Measurements from ENCODE around the gene ALDH3B1.
"Not testable (repeated sequence)": the region's sequence is repeated elsewhere in the genome, so short reads cannot be mapped to it uniquely, and the experiment has no call there.

DNA sequence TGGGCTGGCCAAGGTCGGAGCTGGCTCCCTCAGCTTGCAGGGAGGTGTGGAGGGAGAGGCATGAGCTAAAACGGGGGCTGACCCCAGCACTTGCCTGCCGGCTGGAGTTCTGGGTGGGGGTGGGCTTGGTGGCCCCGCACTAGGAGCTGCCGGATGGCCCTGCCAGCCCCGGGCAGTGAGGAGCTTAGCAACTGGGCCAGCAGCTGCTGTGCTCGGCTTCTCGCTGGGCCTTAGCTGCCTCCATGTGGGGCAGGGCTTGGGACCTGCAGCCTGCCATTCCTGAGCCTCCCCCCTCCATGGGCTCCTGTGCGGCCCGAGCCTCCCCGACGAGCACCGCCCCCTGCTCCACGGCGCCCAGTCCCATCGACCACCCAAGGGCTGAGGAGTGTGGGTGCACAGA, 46.9 kb upstream of the ALDH3B1 start:
- TF ChIP-seq, protein P1, sequence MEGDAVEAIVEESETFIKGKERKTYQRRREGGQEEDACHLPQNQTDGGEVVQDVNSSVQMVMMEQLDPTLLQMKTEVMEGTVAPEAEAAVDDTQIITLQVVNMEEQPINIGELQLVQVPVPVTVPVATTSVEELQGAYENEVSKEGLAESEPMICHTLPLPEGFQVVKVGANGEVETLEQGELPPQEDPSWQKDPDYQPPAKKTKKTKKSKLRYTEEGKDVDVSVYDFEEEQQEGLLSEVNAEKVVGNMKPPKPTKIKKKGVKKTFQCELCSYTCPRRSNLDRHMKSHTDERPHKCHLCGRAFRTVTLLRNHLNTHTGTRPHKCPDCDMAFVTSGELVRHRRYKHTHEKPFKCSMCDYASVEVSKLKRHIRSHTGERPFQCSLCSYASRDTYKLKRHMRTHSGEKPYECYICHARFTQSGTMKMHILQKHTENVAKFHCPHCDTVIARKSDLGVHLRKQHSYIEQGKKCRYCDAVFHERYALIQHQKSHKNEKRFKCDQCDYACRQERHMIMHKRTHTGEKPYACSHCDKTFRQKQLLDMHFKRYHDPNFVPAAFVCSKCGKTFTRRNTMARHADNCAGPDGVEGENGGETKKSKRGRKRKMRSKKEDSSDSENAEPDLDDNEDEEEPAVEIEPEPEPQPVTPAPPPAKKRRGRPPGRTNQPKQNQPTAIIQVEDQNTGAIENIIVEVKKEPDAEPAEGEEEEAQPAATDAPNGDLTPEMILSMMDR (IDR thresholded peaks at IDR 0.05; ENCODE audit: low read depth, low read length, missing input control) = not testable (repeated sequence)
- TF ChIP-seq, protein P2, sequence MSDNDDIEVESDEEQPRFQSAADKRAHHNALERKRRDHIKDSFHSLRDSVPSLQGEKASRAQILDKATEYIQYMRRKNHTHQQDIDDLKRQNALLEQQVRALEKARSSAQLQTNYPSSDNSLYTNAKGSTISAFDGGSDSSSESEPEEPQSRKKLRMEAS (IDR thresholded peaks at IDR 0.05) = not testable (repeated sequence)
- not testable (repeated sequence) for TF ChIP-seq EGR1 (IDR thresholded peaks at IDR 0.05; ENCODE audit: low read depth in 2 of 2); SP1 (IDR thresholded peaks at IDR 0.05); RXRA (IDR thresholded peaks at IDR 0.05); JUND (IDR thresholded peaks at IDR 0.05); TAF1 (conservative IDR thresholded peaks at IDR 0.05)
- TF ChIP-seq, protein P3, sequence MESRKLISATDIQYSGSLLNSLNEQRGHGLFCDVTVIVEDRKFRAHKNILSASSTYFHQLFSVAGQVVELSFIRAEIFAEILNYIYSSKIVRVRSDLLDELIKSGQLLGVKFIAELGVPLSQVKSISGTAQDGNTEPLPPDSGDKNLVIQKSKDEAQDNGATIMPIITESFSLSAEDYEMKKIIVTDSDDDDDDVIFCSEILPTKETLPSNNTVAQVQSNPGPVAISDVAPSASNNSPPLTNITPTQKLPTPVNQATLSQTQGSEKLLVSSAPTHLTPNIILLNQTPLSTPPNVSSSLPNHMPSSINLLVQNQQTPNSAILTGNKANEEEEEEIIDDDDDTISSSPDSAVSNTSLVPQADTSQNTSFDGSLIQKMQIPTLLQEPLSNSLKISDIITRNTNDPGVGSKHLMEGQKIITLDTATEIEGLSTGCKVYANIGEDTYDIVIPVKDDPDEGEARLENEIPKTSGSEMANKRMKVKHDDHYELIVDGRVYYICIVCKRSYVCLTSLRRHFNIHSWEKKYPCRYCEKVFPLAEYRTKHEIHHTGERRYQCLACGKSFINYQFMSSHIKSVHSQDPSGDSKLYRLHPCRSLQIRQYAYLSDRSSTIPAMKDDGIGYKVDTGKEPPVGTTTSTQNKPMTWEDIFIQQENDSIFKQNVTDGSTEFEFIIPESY (IDR thresholded peaks at IDR 0.05) = not testable (repeated sequence)
- TF ChIP-seq, protein P4, sequence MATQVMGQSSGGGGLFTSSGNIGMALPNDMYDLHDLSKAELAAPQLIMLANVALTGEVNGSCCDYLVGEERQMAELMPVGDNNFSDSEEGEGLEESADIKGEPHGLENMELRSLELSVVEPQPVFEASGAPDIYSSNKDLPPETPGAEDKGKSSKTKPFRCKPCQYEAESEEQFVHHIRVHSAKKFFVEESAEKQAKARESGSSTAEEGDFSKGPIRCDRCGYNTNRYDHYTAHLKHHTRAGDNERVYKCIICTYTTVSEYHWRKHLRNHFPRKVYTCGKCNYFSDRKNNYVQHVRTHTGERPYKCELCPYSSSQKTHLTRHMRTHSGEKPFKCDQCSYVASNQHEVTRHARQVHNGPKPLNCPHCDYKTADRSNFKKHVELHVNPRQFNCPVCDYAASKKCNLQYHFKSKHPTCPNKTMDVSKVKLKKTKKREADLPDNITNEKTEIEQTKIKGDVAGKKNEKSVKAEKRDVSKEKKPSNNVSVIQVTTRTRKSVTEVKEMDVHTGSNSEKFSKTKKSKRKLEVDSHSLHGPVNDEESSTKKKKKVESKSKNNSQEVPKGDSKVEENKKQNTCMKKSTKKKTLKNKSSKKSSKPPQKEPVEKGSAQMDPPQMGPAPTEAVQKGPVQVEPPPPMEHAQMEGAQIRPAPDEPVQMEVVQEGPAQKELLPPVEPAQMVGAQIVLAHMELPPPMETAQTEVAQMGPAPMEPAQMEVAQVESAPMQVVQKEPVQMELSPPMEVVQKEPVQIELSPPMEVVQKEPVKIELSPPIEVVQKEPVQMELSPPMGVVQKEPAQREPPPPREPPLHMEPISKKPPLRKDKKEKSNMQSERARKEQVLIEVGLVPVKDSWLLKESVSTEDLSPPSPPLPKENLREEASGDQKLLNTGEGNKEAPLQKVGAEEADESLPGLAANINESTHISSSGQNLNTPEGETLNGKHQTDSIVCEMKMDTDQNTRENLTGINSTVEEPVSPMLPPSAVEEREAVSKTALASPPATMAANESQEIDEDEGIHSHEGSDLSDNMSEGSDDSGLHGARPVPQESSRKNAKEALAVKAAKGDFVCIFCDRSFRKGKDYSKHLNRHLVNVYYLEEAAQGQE (IDR thresholded peaks at IDR 0.05) = not testable (repeated sequence)
